NCI-H2196 treated with DMSO at 0.1 percent for 48 hours (cell line): ENCODE results near the gene CFAP61.

Experiments
- DNase-seq: peaks from one replicate; lab custom pipeline; 2025; ENCODE audit not compliant: unreplicated experiment; lab: John Stamatoyannopoulos, UW

CFAP61 gene

GRCh38 chr20:20272686-20273085, 220.4 kb downstream of the CFAP61 start:
- no peak for DNase-seq

GRCh38 chr20:20273286-20273685, 221.0 kb downstream of the CFAP61 start:
- no peak for DNase-seq

DNA sequence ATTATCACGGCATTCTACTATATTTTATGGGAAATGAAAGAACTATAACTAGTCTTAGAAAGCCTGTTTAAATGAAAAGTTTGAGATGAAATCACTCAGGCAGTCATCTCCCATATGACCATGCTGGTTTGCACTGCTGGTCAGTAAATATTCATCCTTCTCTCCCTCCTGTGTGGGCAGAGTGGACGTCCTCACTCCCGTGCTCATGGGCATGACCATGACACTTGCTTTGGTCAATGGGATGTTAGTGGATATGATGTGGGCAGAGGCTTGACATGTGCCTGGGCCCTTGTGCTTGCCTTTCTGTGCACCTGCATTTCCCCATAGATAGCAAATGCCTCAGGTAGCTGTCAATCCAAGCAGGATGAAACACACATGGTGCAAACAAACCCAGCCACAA, 222.5 kb downstream of the CFAP61 start:
- no peak for DNase-seq

- no peak for DNase-seq
Measured at GRCh38 chr20:20275636-20276035, 223.3 kb downstream of the CFAP61 start.

DNA sequence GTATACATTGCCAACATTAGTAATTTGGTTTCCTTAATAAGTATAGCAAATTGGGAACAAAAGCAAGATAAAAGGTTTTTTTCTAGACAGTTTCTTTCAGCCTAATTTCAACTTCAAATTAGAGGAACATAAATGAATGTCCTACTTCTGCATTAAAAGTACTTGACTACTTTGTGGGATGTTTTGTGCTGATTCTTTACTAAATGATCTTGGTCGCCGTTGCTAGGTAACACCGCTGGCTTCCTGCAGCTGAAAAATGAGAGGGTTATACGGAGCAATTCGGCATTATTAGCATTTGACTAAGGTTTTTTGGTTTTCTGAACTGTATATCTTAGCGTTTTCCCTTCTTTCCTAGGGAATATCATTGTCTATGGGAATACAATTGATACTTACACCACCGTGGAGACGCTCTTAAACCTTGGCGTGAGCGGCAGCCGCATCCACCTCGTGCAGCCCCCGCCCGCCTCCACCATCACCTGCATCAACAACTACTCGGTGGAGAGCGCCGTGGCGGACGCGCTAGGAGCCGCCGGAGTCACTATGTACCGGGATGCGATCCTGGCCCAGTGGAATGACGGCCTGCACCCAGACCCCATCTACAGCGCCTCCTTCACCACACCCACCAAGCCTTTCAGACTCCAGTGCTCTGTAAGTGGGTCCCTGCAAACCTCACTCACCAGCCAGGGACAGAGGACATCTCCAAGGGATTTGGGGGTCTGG, 224.6 kb downstream of the CFAP61 start:
- no peak for DNase-seq

GRCh38 chr20:20277894-20278335, 225.6 kb downstream of the CFAP61 start:
- DNase-seq: peak; percentile 45

DNA sequence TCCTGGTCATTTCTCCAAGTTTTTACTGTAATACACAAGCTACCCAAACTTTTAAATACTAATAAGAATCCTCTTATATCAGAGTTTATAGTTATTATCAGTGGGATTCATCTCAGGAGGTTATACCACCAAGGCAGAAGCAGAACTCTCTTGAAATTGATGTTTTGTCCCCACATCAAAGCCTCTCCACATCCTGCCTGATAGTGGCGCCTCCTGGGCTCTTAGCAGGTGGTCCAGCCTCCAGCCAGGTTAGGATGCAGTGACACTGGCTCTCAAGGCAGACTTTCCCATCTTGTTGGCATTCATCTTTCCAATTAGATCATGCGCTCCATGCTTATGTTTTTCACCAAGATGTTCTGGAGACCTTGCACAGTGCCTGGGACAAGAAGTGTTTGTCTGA, 233.7 kb downstream of the CFAP61 start:
- no peak for DNase-seq

DNA sequence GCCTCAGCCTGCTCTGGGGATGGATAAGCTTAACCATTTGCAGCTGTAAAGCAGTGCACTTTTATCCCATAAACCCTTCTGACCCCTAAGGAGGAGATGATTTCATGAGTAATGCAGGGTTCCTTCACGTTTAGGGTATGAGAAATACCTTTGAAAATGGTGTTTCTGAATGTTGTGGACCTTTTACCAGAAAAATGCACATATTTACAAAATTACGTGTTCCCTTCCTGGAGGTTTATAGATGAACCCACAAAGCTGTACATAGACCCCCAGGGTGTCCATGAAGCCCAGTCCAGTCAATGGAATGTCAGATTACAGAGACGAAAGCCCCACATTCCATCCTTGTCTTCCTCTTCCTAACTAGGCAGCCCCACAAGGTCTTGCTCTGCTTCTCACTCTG, 237.0 kb downstream of the CFAP61 start:
- DNase-seq: no peak

- DNase-seq: no peak
Measured at GRCh38 chr20:20292472-20292871, 240.1 kb downstream of the CFAP61 start.

DNA sequence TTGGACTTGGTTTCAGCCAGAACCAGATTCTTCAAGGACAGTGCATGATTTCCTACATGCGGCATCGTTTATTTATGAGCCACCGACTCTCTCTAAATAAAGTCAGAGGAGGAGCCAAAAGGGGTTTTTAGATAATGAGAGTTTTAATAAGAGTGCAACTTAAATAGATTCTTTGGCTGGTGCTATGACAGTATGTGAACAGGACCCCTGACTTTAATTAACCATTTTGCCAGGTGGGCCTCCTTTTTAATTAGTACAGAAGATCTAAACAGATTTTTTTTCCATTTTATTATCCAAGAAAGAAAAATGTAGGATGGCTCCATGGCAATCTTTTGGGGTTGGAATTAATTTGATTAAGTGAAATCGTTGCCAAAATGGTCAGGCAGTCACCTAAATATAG, 240.8 kb downstream of the CFAP61 start:
- no peak for DNase-seq

GRCh38 chr20:20293691-20294385, 241.5 kb downstream of the CFAP61 start:
- no peak for DNase-seq

DNA sequence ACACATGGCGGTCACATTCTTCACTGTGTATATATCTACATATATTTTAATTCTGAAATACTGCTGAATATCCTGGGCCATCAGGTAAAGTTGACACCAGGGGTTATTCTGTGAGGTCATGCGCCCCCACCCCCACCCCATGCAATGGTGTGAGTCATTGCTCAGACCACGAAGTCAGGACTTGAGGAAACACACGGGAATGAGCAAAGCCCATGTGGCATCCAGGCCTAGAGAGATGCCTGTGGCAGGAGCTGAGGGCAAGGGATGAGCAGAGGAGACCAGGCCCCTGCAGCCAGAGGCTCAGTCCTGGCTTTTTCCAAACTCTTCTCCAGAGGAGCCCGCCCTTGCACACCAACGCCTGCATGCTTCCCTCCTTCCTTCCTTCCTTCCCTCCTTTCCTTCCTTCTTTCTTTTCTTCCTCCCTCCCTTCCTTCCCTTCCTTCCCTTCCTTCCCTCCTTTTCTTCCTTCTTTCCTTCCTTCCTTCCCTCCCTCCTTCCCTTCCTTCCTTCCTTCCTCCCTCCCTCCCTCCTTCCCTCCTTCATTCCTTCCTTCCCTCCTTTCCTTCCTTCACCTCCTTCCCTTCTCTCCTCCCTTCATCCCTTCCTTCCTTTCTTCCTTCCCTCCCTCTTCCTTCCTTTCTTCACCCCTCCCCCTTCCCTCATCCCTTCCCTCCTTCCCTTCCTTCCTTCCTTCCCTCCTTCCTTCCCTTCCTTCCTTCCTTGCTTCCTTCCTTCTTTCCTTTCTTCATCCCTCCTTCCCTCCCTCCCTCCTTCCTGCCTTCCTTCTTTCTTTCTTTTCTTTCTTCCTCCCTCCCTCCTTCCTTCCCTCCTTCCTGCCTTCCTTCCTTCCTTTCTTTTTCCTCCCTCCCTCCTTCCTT, 243.5 kb downstream of the CFAP61 start:
- no peak for DNase-seq

- no peak for DNase-seq
Measured at GRCh38 chr20:20297181-20297580, 244.8 kb downstream of the CFAP61 start.

- DNase-seq: no peak
Measured at GRCh38 chr20:20297752-20298151, 245.4 kb downstream of the CFAP61 start.

DNA sequence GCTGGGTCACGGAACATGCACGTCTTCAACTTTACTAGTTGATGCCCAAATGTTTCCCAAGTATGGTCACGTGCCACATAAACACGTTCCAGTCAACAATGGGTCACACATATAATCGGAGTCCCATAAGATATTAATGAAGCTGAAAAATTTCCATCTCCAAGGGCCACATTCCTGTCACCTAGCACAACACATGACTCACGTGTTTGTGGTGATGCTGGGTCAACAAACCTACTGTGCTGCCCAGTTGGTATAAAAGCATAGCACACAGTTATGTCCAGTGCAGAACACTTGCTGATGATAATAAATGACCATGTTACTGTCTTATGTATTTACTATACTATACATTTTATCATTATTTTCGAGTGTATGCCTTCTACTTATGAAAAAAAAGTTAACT, 247.6 kb downstream of the CFAP61 start:
- DNase-seq: no peak

DNA sequence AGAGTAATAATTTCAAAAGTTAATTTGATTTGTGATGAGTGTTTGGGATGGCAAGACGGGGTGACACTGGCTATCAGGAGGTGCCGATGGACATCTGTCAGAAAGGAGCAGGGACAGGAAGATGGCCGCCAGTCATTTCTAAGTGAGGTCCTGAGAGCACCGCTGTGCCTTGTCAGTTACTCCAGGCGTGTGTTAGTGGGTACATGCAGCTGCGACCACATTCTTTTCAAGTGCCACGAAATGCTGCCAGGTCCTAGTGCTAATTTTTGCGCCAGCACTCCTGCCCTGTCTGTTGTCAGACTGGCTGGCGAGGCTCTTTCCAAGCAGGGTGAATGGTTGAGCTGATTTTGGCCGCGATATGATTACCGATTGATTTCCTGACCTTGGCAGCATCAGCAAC, 251.0 kb downstream of the CFAP61 start:
- no peak for DNase-seq

GRCh38 chr20:20303742-20304141, 251.4 kb downstream of the CFAP61 start:
- no peak for DNase-seq

DNA sequence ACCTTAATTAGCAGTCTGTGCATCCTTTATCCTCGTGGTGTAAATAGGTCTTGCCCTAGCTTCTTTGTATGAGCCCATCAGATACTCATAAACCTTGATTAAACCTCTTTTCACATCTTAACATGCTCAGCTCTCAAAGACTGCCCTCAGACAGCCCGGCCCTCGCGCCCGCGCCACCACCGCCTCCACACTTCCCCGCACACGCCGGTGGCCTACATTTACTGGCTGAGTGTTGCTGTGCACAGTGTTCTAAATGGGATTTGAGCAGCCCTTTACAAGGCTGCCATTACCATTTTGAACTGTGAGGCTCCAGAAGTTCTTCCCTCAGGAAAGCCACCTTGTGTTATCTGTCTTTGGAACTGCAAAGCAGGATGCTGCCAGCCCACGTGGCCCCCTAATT, 252.6 kb downstream of the CFAP61 start:
- no peak for DNase-seq

DNA sequence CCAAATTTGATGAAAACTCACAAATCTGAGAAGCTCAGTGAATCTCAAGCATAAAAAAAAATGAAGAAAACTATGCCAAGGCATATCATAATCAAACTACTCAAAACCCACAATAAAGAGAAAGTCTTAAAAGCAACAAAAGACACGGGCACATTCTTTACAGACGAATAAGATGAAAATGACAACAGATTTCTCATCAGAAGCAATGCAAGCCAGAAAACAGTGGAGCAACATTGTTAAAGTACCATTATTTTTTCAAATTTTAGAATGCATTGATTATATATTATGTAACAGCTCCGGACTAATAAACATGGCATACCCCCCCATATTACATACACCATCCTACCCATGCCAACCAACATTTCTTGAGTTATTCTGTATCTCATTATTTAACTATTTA, 260.2 kb downstream of the CFAP61 start:
- no peak for DNase-seq

- DNase-seq: no peak
Measured at GRCh38 chr20:20317195-20317594, 264.9 kb downstream of the CFAP61 start.

DNA sequence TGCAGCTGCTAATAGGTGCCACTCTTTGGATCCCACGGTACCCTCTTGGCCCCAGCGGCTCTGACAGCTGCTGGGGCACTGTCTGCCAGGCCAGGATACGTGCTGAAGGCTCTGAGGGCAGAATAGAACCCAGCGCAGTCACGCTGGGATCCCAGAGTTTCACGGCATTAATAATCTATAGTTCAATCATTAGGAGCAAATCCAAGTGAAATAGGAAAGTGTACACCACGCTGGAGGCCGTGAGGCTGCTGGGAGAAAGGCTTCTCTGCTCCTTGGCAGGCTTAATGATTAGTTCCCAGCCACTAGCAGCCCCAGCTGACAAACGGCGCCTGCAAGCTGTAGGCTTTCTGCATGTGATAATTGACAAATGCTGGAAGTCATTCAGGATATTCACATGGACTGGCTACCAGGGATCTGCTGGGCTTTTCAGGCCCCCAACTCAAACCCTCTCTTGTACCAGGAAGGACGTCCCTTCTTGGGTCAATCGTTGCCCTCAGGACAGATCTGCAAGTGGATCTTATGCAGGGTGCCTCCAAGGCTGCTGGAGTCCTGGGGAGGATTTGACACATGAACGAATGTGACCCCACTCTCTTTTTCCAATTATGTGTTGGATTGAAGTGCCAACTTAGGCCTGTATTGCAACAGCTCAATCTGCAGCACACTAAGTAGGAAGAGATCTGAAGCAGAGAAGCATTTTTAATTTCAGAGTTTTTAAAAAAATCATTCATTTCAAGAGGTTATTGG, 265.5 kb downstream of the CFAP61 start:
- no peak for DNase-seq
